ENCODE measurements around the gene CREM. TPM values are rescaled to one million over a fixed set of nuclear protein-coding genes. Genes with fewer than 3 reads are reported as not detected.

The CREM gene
- total RNA-seq, 6 donors from 2014 or later, result 5.4 to 35.7 (median 23.1) TPM

- Histone ChIP-seq H3K27me3 (no peaks in the 10 kb centered on the region), H3K4me3 (peak overlapping the region in 3 of 4 donors; percentile 36 to 49 (median 42)), H3K4me1 (peaks cover 10 to 27% (median 20%) of the 10 kb centered on the region in 4 donors), H3K27ac (peak overlapping the region; percentile 87 to 95 (median 91)), H3K9me3 (no peaks in the 10 kb centered on the region), H3K36me3 (no peaks in the 10 kb centered on the region)
- peak; percentile 92 to 93 for ATAC-seq (ENCODE audit: low FRiP score in 2 of 2)
- WGBS, 2 donors, result 0 to 1% methylated on average over 15 of the region's 15 CpGs
- DNase-seq, result peak in 1 of 2 donors; percentile 83
- TF ChIP-seq POLR2A (IDR thresholded peaks at IDR 0.05) (peak in 3 of 4 donors; percentile 17 to 58 (median 42)), CTCF (IDR thresholded peaks at IDR 0.05) (peak; percentile 71 to 91 (median 88)), EP300 (IDR thresholded peaks at IDR 0.05) (peak; percentile 85 to 95 (median 91)), POLR2AphosphoS5 (IDR thresholded peaks at IDR 0.05) (peak; percentile 77 to 95)
Measured at GRCh38 chr10:35195361-35196306, 69.0 kb downstream of the CREM start.

- no peak for TF ChIP-seq CTCF (IDR thresholded peaks at IDR 0.05)
- Histone ChIP-seq H3K4me3 (no peak overlapping the region), H3K27ac (no peak overlapping the region), H3K4me1 (peaks cover 0 to 16% (median 4%) of the 10 kb centered on the region in 4 donors), H3K9me3 (no peaks in the 10 kb centered on the region), H3K36me3 (no peaks in the 10 kb centered on the region), H3K27me3 (no peaks in the 10 kb centered on the region)
- DNase-seq, result no peak
- no peak for ATAC-seq (ENCODE audit: low FRiP score in 2 of 2)
- 71 to 79% methylated on average over 1 of the region's 1 CpG for WGBS, 2 donors
Measured at GRCh38 chr10:35200487-35200886, 73.8 kb downstream of the CREM start.

GRCh38 chr10:35201234-35201633 lies 74.6 kb downstream of the CREM start:
- ATAC-seq (ENCODE audit: low FRiP score in 2 of 2), result no peak
- no peak for DNase-seq
- H3K4me3 ChIP-seq, result no peak overlapping the region
- H3K4me1 ChIP-seq, result peaks cover 0 to 9% (median 2%) of the 10 kb centered on the region in 4 donors
- 92% methylated on average over 4 of the region's 4 CpGs for WGBS, 2 donors
- no peaks in the 10 kb centered on the region for H3K9me3 ChIP-seq
- no peaks in the 10 kb centered on the region for H3K36me3 ChIP-seq
- no peaks in the 10 kb centered on the region for H3K27me3 ChIP-seq
- no peak overlapping the region for H3K27ac ChIP-seq
- TF ChIP-seq CTCF (IDR thresholded peaks at IDR 0.05) (no peak), POLR2AphosphoS5 (IDR thresholded peaks at IDR 0.05) (no peak), POLR2A (IDR thresholded peaks at IDR 0.05) (no peak), EP300 (IDR thresholded peaks at IDR 0.05) (no peak)

- no peak for TF ChIP-seq EP300 (IDR thresholded peaks at IDR 0.05)
- no peak for TF ChIP-seq CTCF (IDR thresholded peaks at IDR 0.05)
- no peak for TF ChIP-seq POLR2AphosphoS5 (IDR thresholded peaks at IDR 0.05)
- no peak for TF ChIP-seq POLR2A (IDR thresholded peaks at IDR 0.05)
- H3K27me3 ChIP-seq, result no peaks in the 10 kb centered on the region
Measured at GRCh38 chr10:35202050-35202449, 75.4 kb downstream of the CREM start.

More at GRCh38 chr10:35202050-35202449, 75.4 kb downstream of the CREM start:
- DNase-seq (no peak), ATAC-seq (ENCODE audit: low FRiP score in 2 of 2) (no peak)
- Histone ChIP-seq H3K4me1 (peaks cover 0 to 1% (median under 1%) of the 10 kb centered on the region in 4 donors), H3K9me3 (no peaks in the 10 kb centered on the region), H3K36me3 (peaks cover 0 to 5% (median 2%) of the 10 kb centered on the region in 4 donors), H3K27ac (no peak overlapping the region), H3K4me3 (no peak overlapping the region)
